GM21786 (cell line): ENCODE data around the gene KAT2A.

Source experiments
- ATAC-seq: cut with Tn5 transposase; IDR thresholded peaks from one replicate; pipeline ENCODE4 v1.9.1; 2021; ENCODE audit not compliant: unreplicated experiment

Gene KAT2A

GRCh38 chr17:42116705-42117396 lies 4.3 kb downstream of the KAT2A start:
- no peak for ATAC-seq

DNA sequence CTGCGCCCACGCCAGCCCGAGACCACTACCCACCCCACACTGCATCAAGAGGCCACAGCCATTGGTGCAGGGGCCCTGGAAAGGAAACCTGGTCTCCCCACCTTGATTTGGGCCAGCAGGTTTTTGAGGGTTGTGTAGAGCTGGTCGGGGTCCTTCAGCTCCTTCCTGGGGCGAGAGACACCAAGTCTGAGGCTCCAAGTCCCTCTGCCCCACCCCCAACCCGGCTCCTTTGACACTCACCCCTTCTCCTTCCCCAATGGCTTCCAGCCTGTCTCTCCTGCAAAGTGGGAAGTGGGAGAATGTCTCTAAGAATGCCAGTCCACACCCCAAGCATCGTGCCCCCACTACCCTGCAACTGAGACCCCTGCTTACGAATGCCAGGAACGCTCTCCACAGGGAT lies 7.0 kb downstream of the KAT2A start:
- no peak for ATAC-seq

GRCh38 chr17:42113293-42114069 lies 7.7 kb downstream of the KAT2A start:
- ATAC-seq: no peak

GRCh38 chr17:42112552-42113176 lies 8.5 kb downstream of the KAT2A start, which contains the start of gene DHX58:
Gene DHX58 (minus strand): TSS chr17:42112714. CDS start chr17:42111892, 822 bp downstream.
- peak; percentile 56 for ATAC-seq

DNA sequence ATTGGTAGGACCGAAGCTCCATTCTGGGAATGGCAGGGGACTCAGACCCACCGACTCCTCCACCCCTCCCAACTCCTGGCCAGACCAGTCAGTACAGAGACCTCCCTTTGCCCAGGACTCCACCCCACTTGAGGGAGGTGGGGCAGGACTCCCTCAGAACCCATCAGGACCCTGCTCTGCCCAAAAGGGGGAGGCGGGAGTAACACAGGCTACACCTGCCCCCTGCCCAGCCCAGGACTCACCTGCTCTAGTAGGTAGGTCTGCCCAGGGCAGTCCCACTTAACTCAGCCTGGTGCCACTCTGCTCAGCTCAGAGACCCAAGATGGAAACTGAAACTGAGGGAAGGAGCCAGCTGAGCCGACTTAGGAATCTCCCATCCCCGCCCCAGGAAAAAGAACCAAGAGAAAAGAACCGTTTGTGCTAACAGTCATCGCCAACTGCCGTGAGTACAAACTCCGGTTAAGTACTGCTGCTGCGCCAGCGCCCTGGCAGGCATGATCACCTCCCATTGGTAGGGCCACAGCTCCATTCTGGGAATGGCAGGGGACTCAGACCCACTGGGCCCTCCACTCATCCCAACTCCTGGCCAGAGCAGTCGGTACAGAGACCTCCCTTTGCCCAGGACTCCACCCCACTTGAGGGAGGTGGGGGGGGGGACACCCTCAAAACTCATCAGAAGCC lies 9.2 kb downstream of the KAT2A start:
- no peak for ATAC-seq

DNA sequence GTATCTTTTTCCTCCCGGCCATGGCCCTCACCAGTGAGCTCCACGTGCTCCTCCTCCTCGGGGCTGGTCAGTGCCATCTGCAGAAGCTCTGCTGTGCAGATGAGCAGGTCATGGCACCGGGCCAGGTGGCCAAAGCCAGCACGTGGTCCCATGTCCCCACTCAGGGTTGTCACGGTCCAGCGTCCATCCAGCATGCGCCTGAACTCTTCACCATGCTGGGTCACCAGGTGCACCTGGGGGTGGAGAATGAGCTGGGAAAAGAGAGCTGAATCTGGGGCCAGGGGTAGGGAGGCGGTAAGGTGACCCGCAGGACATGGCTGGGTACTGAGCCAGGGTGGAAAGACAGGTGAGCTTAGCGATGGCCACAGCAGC lies 9.9 kb downstream of the KAT2A start:
- no peak for ATAC-seq

DNA sequence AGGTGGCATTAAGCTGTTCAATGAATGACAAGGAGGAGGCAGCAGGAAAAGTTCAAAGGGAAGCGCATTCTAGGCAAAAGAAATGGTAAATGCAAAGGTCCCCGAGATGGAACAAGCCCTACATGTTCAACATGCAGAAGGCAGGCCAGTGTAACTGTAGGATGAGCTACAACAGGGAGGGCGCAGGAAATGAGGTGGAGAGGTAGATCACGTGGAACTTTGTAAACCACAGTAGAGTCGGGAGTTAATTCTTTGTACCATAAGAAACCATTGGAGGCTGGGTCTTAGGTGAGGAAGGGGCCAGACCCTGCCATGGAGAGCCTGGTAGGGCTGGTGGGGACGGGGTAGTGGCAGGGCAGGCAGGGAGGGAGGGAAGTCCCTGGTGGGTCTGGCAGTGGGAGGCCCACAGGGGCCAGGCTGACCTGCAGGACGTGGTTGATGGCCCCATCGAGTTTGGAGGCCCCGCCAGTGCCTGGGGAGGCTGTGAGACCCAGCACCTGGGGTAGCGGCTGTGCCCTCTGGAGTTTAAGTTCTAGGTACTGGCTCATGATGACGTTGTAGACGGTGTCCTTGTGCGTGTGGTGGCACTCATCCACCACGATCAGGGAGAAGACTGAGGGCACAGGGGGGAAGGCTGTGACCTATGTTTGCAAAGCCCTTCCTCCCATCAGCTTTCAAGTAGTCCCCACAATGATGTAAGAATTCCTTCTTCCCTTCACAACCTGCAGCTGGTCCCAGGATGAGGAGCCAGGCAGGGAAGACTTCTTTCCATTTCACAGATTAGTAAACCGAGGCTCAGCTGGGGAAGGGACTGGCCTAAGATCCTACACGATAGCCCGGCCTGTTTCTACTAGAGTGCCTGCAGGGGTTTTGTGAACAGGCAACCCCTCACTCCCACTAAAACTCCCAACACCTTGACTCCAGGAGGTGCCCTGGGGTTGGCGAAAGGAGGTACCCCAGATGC lies 10.6 kb downstream of the KAT2A start:
- no peak for ATAC-seq

GRCh38 chr17:42109086-42109485 lies 12.1 kb downstream of the KAT2A start:
- no peak for ATAC-seq

DNA sequence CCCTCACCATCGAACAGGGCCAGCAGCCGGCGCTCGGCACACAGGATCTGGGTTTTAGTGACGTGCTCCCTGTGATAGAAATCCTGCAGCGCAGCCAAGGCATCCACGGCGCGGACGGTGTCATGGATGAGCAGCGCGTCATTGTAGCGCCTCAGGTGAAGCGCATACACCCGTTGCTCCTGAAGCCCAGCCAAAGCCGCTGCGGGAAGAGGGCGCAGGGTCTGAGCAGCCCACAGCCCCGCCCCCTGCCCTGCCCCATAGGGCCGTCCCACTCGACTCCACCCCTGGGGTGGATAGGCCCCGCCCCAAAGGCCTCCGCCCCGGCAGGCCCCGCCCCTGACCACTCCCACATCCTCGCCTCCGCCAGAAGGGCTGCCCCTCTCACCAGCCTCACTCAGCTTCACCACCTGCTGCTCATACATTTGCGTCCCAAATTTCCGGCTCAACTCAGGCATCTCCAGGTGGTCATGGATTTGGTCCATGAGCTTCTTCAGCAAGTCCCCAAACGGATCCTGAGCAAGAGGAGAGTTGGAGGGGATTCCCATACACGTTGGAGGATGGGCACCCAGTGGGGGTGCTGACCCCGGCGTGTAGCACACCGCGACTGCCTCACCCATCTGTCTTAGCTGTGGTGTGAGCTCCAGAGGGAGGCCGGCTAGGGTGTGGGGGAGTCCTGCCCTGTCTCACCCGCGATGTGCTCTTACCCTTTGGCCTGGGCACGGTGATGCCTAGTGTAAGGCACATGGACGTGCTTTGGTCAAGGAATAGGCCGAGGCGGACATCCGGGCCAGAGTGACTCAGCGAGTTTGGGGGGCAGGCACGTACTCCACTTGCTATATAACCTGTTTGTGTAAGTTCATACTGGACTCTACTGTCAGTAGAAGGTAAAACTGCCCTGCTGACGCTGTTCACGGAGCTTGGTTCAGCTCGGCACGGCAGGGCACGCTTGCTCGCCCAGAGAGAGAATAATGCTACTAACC lies 13.3 kb downstream of the KAT2A start:
- ATAC-seq: peak; percentile 66

DNA sequence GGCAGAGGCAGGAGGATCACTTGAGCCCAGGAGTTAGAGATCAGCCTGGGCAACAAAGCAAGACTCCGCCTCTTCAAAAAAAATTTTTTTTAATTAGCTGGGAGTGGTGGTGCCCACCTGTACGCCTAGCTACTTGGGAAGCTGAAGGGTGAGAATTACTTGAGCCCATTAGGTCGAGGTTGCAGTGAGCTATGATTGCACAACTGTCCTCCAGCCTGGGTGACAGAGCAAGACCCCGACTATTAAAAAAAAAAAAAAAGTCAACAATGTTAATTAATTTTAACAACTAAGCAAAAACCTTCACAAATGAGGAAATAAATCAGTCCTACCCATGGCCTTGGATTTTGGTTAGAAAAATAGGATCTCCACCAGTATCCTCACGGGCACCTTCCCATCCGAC lies 14.0 kb downstream of the KAT2A start:
- no peak for ATAC-seq

DNA sequence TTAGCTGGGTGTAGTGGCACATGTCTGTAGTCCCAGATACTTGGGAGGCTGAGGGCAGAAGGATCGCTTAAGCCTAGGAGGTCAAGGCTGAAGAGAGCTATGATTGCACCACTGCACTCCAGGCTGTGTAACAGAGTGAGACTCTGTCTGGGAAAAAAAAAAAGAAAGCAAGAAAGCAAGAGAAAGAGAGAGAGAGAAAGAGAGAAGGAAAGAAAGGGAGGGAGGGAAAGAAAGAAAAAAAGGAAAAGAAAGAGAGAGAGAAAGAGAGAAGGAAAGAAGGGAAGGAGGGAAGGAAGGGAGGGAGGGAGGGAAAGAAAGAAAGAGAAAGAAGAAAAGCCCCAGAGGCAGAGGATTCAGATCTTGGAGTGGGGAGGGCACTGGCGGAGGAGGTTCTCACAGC lies 15.2 kb downstream of the KAT2A start:
- no peak for ATAC-seq

- no peak for ATAC-seq
Observed at GRCh38 chr17:42104264-42104663, 16.9 kb downstream of the KAT2A start.

DNA sequence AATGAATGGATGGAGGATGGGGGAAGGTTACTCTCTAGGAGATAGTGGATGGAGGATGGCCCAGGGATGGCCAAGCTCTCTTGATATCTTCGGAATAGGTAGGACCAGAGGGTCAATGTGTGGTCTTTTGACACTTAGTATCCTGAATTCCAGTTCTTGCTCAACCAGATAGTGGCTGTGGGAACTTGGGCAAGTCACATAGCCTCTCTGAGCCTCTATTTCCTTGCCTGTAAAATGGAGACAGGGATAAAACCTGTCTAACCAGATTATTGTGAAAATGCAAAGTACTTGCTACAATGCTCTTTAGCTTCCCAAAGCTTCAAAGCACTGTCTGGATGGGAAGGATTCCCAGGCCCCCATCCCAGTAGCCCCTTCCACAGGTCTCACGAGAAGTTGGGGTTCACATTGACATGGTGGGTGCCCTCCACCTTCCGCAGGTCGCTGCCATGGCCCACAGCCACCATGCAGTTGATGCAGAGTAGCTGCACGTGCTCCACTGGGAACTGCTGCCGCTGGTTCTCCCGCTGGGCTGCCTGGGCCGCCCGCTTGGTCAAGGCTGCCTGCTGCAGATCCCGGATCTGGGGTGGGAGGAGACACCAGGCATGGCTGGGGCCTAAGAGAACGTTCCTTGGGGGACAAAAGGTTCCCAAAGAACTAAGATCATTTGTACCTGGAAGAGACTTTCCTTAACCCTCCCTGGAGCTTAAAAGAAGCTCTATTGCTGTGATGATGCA lies 17.8 kb downstream of the KAT2A start:
- no peak for ATAC-seq

- no peak for ATAC-seq
Observed at GRCh38 chr17:42101513-42102292, 19.5 kb downstream of the KAT2A start.

DNA sequence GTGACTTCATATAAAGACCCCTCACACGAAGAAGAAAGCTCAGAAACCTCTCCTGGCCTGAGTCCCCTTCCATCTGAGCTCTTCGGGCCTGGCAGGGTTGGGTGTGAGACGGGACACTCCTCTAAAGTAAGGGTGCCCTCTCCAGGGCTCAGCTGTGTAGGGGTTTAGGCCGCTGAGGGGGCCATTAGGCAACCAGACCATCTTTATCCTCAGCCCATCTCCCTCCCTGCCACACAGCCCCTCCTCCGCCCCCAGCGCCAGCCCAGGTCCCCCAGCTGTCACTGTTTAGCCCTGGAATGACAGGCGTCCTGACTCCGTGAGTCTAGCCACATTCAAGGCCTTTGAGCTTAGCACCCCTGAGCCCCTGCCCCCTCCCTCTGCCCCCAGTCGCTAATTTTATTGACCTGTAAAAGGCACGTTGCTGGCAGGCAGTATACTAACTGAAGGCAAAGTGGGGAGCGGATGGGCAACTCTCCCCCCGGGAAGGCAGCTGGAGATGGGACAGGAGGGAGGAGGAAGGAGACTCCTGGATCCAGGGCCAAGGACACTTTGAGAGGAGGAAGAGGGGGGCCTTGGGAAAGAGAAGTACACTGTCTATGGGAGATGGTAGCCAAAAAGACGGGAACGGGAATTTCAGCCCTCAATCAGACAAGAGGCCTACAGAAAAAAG lies 22.3 kb downstream of the KAT2A start:
- ATAC-seq: no peak

DNA sequence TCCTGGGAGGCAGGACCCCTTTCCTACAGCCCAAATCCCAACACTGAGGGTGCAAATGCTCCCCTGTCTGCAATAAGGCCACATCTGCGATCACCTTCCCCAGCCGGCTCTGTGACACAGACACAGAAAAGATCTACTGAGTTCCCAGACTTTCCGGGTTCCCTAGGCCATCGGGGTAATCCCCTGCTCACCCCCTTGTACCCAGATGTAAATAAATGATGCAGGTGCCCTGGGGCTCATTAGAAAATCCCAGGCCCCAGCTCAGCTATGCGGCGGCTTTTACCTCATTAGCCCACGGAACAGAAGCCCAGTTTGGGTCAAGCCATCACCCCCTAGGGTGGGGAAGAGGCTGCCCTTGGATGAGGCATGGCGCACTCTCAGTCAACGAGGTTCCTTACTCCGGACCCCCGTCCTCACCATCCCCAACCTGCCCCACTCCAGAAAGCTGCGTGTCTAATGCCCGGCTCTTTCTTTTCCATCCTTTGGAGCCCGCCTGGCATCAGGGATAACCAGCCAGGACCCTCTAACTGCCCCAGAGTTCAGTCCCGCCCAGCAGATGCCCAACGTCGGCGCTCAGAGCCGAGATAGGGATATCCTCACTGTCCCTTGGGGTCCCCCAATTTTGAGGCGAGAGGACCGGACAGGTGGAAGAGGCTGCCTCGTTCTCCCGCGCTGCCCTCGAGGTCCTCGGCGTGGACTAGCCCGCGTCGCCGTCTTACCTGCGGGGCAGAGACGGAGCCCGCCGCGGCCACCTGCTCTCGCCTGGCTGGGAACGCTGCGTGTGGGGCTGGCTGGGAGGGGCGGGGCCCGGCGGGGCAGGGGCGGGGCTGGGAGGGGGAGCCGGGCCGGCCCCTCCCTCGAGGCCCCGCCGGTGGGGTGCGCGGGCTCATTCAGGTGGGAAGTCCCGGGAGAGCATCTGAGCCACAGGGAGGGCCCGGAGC lies 23.2 kb downstream of the KAT2A start, which contains the start of gene ZNF385C:
Gene ZNF385C, minus strand, starts transcription at position 783 of the 941 bp plus-strand sequence. CDS start 35,417 bp downstream, outside the sequence.
- ATAC-seq: no peak
